ENCODE data around the gene ARHGAP22. TPM values are rescaled to one million over a fixed set of nuclear protein-coding genes. Genes with fewer than 3 reads are reported as not detected.

ARHGAP22 gene
- total RNA-seq, 1 donor from 2014 or later: 2.0 TPM

DNA sequence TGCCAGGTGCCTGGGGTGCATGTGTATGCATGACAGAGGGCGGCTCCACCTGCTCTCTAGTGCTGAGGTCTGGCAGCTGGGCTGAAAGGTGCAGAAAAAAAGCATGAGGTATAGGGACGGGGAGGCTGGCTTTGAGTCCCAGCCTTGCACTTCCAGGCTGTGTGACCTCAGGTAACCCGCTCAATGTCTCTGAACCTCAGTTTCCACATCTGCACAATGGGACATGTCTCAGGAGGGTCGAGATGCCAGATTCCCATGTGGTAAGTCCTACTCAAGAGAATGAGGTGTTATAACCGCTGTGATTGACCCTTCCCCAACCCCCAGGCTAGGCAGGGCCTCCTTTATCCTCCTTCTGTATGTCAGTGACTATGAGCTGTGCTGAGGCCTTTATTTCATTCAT is 48.8 kb downstream of the ARHGAP22 start:
- TF ChIP-seq, protein P1, sequence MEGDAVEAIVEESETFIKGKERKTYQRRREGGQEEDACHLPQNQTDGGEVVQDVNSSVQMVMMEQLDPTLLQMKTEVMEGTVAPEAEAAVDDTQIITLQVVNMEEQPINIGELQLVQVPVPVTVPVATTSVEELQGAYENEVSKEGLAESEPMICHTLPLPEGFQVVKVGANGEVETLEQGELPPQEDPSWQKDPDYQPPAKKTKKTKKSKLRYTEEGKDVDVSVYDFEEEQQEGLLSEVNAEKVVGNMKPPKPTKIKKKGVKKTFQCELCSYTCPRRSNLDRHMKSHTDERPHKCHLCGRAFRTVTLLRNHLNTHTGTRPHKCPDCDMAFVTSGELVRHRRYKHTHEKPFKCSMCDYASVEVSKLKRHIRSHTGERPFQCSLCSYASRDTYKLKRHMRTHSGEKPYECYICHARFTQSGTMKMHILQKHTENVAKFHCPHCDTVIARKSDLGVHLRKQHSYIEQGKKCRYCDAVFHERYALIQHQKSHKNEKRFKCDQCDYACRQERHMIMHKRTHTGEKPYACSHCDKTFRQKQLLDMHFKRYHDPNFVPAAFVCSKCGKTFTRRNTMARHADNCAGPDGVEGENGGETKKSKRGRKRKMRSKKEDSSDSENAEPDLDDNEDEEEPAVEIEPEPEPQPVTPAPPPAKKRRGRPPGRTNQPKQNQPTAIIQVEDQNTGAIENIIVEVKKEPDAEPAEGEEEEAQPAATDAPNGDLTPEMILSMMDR (IDR thresholded peaks at IDR 0.05): no peak
- Histone ChIP-seq H3K4me3 (no peak overlapping the region), H3K9me3 (no peaks in the 10 kb centered on the region), H3K27me3 (no peaks in the 10 kb centered on the region), H3K36me3 (no peaks in the 10 kb centered on the region), H3K4me1 (peaks cover 0 to 3% of the 10 kb centered on the region in 2 donors), H3K27ac (no peak overlapping the region)
- DNase-seq (ENCODE audit: low spot score in 2 of 2): no peak
- intact Hi-C loops (cut with DNase I): no loop called here

GRCh38 chr10:48555310-48556042 is 49.4 kb downstream of the ARHGAP22 start:
- H3K4me1 ChIP-seq: peaks cover 0 to 3% of the 10 kb centered on the region in 2 donors
- intact Hi-C loops (cut with DNase I): no loop called here
- no peak for DNase-seq (ENCODE audit: low spot score in 2 of 2)
- TF ChIP-seq, protein P1 (IDR thresholded peaks at IDR 0.05): no peak
- no peaks in the 10 kb centered on the region for H3K27me3 ChIP-seq
- no peak overlapping the region for H3K27ac ChIP-seq
- no peak overlapping the region for H3K4me3 ChIP-seq
- no peaks in the 10 kb centered on the region for H3K36me3 ChIP-seq
- H3K9me3 ChIP-seq: no peaks in the 10 kb centered on the region

GRCh38 chr10:48554656-48555055 is 50.2 kb downstream of the ARHGAP22 start:
- Histone ChIP-seq H3K4me3 (no peak overlapping the region), H3K9me3 (no peaks in the 10 kb centered on the region), H3K4me1 (peaks cover 0 to 3% of the 10 kb centered on the region in 2 donors), H3K27ac (no peak overlapping the region), H3K27me3 (no peaks in the 10 kb centered on the region), H3K36me3 (no peaks in the 10 kb centered on the region)
- TF ChIP-seq, protein P1 (IDR thresholded peaks at IDR 0.05): no peak
- intact Hi-C loops (cut with DNase I): no loop called here
- no peak for DNase-seq (ENCODE audit: low spot score in 2 of 2)

DNA sequence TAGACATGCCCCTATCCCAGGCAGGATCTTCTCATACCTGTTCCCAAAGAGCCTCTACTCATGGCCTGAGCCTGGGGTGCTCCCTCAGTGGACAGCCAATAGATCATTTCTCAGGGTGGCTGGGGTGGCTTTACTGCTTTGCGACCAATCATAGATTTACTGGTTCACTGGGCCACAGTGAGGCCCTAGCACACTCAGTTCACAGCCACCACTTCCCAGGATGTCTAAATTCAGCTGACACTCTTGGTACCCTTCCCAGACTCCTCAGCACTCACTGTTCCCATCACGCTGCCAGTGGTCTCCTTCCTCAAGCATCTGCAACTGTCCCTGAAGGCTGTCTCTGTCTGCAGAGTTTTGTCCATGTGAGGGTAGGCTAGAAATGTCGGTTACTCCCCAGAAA is 50.6 kb downstream of the ARHGAP22 start:
- TF ChIP-seq, protein P1 (IDR thresholded peaks at IDR 0.05): no peak
- Histone ChIP-seq H3K4me1 (peaks cover 0 to 3% of the 10 kb centered on the region in 2 donors), H3K36me3 (no peaks in the 10 kb centered on the region), H3K9me3 (no peaks in the 10 kb centered on the region), H3K27ac (no peak overlapping the region), H3K27me3 (no peaks in the 10 kb centered on the region), H3K4me3 (no peak overlapping the region)
- intact Hi-C loops (cut with DNase I): no loop called here
- DNase-seq (ENCODE audit: low spot score in 2 of 2): no peak

- Histone ChIP-seq H3K4me3 (no peak overlapping the region), H3K36me3 (no peaks in the 10 kb centered on the region), H3K27ac (no peak overlapping the region), H3K9me3 (no peaks in the 10 kb centered on the region), H3K4me1 (peaks cover 0 to 3% of the 10 kb centered on the region in 2 donors), H3K27me3 (no peaks in the 10 kb centered on the region)
- intact Hi-C loops (cut with DNase I): loop anchor here (1.0 kb wide), 1 partner anchor 103 kb away; no protein-coding TSS in a partner anchor
- no peak for DNase-seq (ENCODE audit: low spot score in 2 of 2)
- TF ChIP-seq, protein P1 (IDR thresholded peaks at IDR 0.05): no peak
These were observed 51.8 kb downstream of the ARHGAP22 start for GRCh38 chr10:48552946-48553564.

All from ascending aorta (tissue), 2 donors.